Epithelial cell of esophagus (primary cell): Measurements from ENCODE around the gene RAB20.
"Not testable (repeated sequence)": the region's sequence is repeated elsewhere in the genome, so short reads cannot be mapped to it uniquely, and the experiment has no call there.

ENCODE experiments used
- DNase-seq: peaks from one replicate; pipeline ENCODE4 v3.0.0; 2010; ENCODE audit warnings: low read depth
- H3K4me3 ChIP-seq: 2 replicates; pipeline ENCODE4 v1.5.1; 2011; ENCODE audit warnings: mild to moderate bottlenecking, low read length, control low read depth
- CTCF ChIP-seq: IDR thresholded peaks from 2 replicates; pipeline ENCODE4 v1.5.1; 2011; ENCODE audit warnings: low read depth, mild to moderate bottlenecking, low read length, control low read depth, inconsistent platforms; ENCODE audit not compliant: insufficient read depth; ENCODE audit errors: missing control alignments

Gene RAB20

GRCh38 chr13:110498765-110499164, 62.8 kb downstream of the RAB20 start:
- no peak for TF ChIP-seq CTCF
- H3K4me3 ChIP-seq = no peak overlapping the region
- no peak for DNase-seq

- TF ChIP-seq CTCF = no peak
- no peak for DNase-seq
- H3K4me3 ChIP-seq = no peak overlapping the region
These were observed 63.2 kb downstream of the RAB20 start for GRCh38 chr13:110498327-110498726.

GRCh38 chr13:110497896-110498295, 63.6 kb downstream of the RAB20 start:
- not testable (repeated sequence) for H3K4me3 ChIP-seq, DNase-seq

GRCh38 chr13:110497003-110497402, 64.5 kb downstream of the RAB20 start:
- no peak overlapping the region for H3K4me3 ChIP-seq
- DNase-seq = no peak
- TF ChIP-seq CTCF = no peak

- DNase-seq = no peak
- no peak for TF ChIP-seq CTCF
These were observed 65.2 kb downstream of the RAB20 start for GRCh38 chr13:110496281-110496680.

GRCh38 chr13:110495881-110496280, 65.6 kb downstream of the RAB20 start:
- no peak for TF ChIP-seq CTCF
- no peak overlapping the region for H3K4me3 ChIP-seq
- DNase-seq = no peak

More at GRCh38 chr13:110496281-110496680, 65.2 kb downstream of the RAB20 start:
- no peak overlapping the region for H3K4me3 ChIP-seq

GRCh38 chr13:110495376-110495775, 66.1 kb downstream of the RAB20 start:
- DNase-seq = no peak
- no peak for TF ChIP-seq CTCF
- H3K4me3 ChIP-seq = no peak overlapping the region

- no peak for DNase-seq
- TF ChIP-seq CTCF = no peak
- no peak overlapping the region for H3K4me3 ChIP-seq
These were observed 67.9 kb downstream of the RAB20 start for GRCh38 chr13:110493613-110494012.
